ENCODE results near the gene CCDC197.

DNA sequence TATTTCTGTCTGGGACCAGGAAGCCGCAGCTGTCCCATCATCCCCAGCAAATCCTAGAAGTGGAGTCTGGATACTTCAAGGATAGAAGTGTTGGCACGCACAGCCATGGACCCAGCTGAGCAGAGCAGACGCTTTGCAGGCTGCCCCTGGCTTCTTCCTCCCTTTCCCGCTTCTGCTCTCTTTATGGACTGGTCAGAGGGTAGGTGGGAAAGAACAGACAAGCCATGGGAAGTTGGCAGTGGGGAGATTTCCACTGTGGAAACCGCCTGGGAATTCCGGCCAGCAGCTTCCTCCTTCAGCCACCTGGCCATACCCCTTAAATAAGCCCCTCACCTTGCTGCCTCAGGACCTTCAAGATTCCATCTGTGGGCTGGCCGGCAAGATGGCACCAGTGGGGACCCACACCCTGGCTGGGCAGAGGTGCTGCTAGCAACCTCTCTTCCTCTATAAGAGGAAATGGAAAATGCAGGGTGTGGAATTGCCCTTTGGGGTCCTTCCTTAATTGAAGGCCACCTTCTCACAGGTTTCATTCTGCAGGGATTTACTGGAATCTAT is 49.7 kb downstream of the CCDC197 start:
- TF ChIP-seq, protein P1, sequence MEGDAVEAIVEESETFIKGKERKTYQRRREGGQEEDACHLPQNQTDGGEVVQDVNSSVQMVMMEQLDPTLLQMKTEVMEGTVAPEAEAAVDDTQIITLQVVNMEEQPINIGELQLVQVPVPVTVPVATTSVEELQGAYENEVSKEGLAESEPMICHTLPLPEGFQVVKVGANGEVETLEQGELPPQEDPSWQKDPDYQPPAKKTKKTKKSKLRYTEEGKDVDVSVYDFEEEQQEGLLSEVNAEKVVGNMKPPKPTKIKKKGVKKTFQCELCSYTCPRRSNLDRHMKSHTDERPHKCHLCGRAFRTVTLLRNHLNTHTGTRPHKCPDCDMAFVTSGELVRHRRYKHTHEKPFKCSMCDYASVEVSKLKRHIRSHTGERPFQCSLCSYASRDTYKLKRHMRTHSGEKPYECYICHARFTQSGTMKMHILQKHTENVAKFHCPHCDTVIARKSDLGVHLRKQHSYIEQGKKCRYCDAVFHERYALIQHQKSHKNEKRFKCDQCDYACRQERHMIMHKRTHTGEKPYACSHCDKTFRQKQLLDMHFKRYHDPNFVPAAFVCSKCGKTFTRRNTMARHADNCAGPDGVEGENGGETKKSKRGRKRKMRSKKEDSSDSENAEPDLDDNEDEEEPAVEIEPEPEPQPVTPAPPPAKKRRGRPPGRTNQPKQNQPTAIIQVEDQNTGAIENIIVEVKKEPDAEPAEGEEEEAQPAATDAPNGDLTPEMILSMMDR (IDR thresholded peaks at IDR 0.05), result no peak
- TF ChIP-seq POLR2A (IDR thresholded peaks at IDR 0.05; ENCODE audit: low read depth), result no peak

Data from esophagus muscularis mucosa (tissue), 3 donors.